HG02981 (cell line): Measurements from ENCODE around the gene DGCR2.
A peak's percentile ranks its signal among the peaks of the same experiment; 100 is the strongest.

Experiments
- ATAC-seq: cut with Tn5 transposase; IDR thresholded peaks from one replicate; pipeline ENCODE4 v1.9.1; 2021; ENCODE audit warnings: mild to moderate bottlenecking, moderate library complexity; ENCODE audit not compliant: unreplicated experiment

The DGCR2 gene

DNA sequence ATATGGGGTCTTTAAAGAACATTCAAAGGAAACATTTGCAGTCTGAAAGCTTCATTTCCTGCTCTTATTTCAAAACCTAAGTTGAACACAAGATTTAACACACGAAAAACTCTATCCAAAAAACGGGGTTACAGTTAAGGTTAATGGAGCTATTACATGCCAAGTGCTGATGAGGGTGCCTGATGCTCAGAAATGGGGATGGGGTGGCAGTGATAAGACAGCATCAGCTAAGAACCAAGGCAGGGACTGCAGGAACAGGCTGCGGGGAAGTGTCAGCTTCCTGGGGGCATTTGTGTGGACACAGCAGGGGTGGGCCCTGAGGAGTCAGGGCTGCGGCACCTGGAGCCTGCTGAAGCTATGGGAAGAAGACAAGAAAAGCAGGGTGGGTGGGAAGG lies 12.2 kb downstream of the DGCR2 start:
- ATAC-seq, result no peak

GRCh38 chr22:19109198-19110063 lies 12.8 kb downstream of the DGCR2 start:
- ATAC-seq, result peak; percentile 89

DNA sequence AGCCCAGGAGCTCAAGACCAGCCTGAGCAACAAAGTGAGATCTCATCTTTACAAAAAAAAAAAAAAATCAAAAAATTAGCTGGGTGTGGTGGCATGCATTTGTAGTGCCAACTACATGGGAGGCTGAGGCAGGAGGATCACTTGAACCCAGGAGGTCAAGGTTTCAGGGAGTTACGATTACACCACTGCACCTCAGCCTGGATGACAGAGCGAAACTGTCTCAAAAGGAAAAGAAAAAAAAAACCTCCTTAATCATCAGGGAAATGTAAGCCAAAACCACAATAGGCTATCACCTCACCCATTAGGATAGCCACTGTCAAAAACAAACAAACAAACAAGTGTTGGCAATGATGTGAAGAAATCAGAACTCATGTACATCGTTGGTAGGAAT lies 13.4 kb downstream of the DGCR2 start:
- no peak for ATAC-seq

DNA sequence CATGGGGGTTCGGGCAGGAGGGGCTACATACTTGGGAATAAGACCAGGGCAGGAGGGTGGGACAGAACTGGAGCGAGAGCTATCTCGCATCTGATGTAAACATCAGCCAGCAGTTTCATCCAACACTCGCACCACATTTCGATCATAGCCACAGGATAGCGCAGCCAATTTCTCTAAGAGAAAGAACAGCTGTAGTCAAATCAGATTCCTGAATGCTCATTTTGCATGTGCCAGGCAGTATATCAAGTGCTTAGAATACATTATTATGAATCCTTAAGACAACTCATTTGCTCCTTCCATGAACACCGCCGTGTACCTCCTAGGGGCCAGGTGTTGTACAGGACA lies 14.5 kb downstream of the DGCR2 start:
- ATAC-seq, result no peak

DNA sequence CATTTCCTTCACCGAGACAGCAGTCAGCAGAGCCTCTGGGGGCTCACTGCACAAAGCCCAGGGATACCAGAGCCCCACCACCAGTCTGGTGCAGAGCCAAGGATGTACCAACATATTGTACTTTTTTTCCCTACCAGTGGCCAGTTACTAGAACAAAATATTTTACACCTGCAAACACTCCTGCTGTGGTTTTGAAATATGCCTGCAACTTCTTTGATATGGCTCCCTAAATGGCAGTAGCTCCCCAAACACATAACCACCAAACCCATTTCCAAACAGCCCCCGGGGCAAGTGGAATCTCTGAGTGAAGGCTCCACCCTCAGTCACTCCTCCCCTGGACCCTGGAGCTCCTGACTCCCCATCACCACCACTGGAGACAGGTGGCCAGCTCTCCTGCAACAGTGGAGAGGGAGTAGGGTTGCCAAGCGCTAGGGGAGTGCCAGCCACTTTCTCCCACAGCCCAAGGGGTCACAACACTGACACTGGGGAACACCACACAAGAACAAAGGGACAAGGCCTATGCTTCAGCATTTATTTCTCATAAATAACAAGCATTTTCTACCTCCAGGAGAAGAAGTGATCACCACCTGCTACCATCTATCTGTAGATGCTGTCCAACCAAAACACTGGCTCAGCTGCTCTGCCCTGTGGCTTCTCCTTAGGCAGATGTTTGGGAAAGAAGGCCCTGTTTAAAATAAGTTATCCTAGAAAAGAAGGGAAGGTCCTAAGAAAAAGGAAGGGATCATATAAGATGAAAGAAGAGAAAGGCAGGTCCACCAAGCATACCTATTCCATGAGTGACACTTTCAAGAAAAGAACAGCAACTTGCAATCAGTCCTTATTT lies 15.1 kb downstream of the DGCR2 start:
- ATAC-seq, result no peak

DNA sequence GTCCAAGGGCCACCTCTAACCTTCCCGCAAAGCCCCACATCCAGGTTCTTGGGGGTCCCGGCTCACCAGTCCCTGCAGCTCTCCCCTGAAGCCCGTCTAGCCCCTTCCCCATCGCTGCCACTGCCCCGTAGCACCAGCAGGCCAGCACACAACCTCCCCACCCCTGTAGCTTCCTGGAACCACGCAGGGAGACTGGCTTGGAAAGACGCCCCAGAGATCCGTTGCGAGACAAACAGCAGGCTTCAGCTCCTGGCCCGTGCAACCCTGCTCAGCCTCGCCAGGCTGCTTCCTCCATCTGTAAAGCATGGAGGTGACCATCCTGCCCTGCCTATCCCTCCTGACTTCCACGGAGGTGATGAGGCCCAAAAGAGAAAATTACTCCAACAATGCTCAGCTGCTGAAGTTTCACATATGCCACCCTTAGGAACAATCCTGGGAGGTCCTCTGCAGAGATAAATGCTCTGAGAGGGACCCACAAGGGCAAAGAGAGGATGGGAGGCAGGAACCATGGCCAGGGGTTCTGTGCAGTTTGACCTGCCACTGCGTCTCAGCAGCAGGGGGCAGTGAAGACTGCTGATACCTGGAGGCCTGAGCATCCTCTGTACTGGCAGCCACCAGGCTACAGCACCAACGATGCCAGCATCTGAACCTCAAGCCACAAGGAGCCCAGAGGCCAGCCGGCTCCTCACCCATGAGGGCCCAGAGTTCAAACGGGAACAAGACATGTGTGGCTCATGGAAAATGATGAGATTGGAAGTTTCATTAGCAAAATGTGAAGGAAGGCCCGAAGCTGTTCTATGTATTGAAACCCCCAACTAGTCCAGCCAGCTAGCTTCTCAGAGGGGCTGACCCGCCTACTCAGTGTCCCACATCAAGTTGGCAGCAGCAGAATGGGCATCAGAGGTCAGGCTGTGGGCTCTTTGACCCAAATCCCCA lies 16.1 kb downstream of the DGCR2 start:
- no peak for ATAC-seq

- ATAC-seq, result no peak
Observed at GRCh38 chr22:19105456-19105855, 16.8 kb downstream of the DGCR2 start.

GRCh38 chr22:19103880-19104821 lies 18.1 kb downstream of the DGCR2 start:
- no peak for ATAC-seq

DNA sequence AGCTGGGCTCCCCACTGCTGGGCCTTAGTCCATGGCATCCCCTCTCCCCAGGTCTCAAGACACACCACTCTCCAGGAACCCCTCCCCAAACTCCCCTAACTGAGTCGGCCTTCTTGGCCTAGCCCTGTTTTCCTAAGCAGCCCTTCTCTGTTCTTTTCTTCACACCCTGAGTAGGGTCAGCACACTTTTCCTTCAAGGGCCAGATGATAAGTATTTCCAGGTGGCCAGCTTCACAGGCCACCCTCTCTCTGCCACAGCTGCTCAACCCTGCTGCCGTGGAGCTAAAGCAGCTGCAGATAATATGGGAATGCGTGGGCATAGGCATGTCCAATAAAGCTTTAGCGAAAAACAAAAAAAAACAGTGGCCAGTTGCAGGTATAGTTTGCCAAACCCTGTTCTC lies 24.1 kb downstream of the DGCR2 start:
- no peak for ATAC-seq

DNA sequence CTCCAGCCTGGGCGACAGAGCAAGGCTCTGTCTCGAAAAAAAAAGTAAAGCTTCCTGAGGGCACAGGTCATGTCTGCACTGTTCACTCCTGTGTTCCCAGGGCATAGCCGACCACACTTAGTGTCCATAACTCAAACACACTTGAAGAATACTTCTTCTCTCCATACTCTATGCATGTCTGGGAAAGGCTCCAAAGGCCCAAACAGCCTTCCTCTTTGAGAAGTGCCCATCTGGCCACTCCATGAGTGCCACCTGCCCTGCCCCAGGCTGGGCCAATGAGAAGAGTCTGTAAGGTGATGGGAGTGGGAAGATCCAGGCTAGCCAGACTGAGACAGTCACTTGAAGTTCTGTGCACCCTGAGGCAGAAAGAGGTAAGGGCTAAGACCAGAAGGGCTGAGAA lies 24.7 kb downstream of the DGCR2 start:
- ATAC-seq, result no peak

DNA sequence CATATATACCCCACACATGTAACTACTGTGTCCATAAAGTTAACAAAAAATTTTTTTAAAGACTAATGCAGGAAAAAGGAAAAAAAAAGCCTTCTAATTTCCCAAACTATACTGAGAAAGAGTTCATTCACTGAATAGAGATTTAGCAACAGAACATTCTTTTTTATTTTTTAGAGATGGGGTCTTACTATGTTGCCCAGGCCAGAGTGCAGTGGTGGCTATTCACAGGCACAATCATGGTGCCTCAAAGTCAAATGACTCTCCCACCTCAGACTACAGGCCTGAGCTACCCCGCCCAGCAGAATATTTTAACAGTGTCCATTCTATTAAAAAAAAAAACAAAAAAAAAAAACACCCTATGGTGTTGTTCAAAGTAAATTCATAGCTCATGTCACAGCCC lies 25.7 kb downstream of the DGCR2 start:
- no peak for ATAC-seq

- ATAC-seq, result no peak
Observed at GRCh38 chr22:19094393-19094997, 27.7 kb downstream of the DGCR2 start.

GRCh38 chr22:19092725-19093124 lies 29.5 kb downstream of the DGCR2 start:
- no peak for ATAC-seq

- ATAC-seq, result no peak
Observed at GRCh38 chr22:19090586-19091127, 31.6 kb downstream of the DGCR2 start.

GRCh38 chr22:19090183-19090582 lies 32.0 kb downstream of the DGCR2 start:
- no peak for ATAC-seq

GRCh38 chr22:19088866-19089595 lies 33.2 kb downstream of the DGCR2 start:
- no peak for ATAC-seq

DNA sequence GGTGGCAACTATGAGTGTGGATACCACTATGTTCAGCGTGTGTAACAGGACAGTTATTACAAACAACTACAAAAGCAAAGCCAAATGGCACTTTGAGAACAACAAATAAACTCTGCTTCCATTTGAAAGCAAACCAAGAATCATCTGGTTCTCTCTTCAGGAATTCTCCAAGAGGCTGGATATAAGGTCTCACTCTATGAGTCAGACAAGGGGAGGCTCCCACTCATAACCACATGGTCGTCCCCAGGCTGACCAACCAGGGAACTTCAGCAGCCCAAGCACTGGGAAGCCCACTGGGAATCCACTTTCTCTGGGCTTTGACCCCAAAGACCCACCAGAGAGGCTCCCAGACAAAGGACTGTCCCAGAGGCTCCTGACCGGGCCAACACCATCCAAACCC lies 35.3 kb downstream of the DGCR2 start:
- no peak for ATAC-seq

GRCh38 chr22:19086417-19086816 lies 35.8 kb downstream of the DGCR2 start:
- no peak for ATAC-seq
